Lower lobe of right lung (tissue), 2 donors: ENCODE measurements around the gene ADISSP. TPM values are rescaled to one million over a fixed set of nuclear protein-coding genes. Genes with fewer than 3 reads are reported as not detected.

Source experiments
- ATAC-seq, 2 donors: fragments of 200-7000 bp; cut with Tn5 transposase; one replicate each; pipeline ENCODE4 v1.9.1; 2020 to 2022; ENCODE audit warnings: mild to moderate bottlenecking in 2 of 2, moderate library complexity in 2 of 2
- DNase-seq: peaks from one replicate; pipeline ENCODE4 v3.0.0-alpha.2; 2020
- H3K27ac ChIP-seq: fragments of 200-600 bp; one replicate; pipeline ENCODE4 v1.8.0; 2022
- H3K27me3 ChIP-seq: fragments of 200-600 bp; one replicate; pipeline ENCODE4 v1.8.0; 2022; ENCODE audit warnings: low read depth
- H3K36me3 ChIP-seq: fragments of 200-600 bp; one replicate; pipeline ENCODE4 v1.8.0; 2022; ENCODE audit warnings: mild to moderate bottlenecking
- H3K4me1 ChIP-seq: fragments of 200-600 bp; one replicate; pipeline ENCODE4 v1.8.0; 2022
- H3K4me3 ChIP-seq: fragments of 200-600 bp; one replicate; pipeline ENCODE4 v1.8.0; 2022; ENCODE audit warnings: mild to moderate bottlenecking
- H3K9me3 ChIP-seq: fragments of 200-600 bp; one replicate; pipeline ENCODE4 v1.8.0; 2022
- CTCF ChIP-seq: fragments of 200-600 bp; IDR thresholded peaks from one replicate; pipeline ENCODE4 v1.8.0; 2022; ENCODE audit warnings: antibody characterized with exemption, mild to moderate bottlenecking
- intact Hi-C: fragments of 100-400 bp; cut with DNase I; formaldehyde crosslinking; loops from one replicate; pipeline ENCODE4 v1.11.0; 2022
- total RNA-seq: library from RNA; stranded (reverse); fragmentation: NEBNext Ultra II Directional; extraction: Animal tissue kit (Norgen Biotek cat#: 25700); gene quantifications from one replicate; pipeline ENCODE4 v1.2.1, GENCODE V29; 2021
- donor health status: DM: no; HTN: yes; CAD: no; lungs with severe emphysema.

ADISSP gene
- total RNA-seq, 1 donor from 2014 or later = 33.2 TPM

GRCh38 chr20:3732327-3733118 lies 35.0 kb downstream of the ADISSP start, which contains the start of gene HSPA12B:
Gene HSPA12B (plus strand): TSS chr20:3732685. CDS start chr20:3738675, 5,990 bp downstream.
- no peak for DNase-seq
- intact Hi-C loops = no loop called here

GRCh38 chr20:3731944-3732326 lies 35.6 kb downstream of the ADISSP start:
- Histone ChIP-seq H3K27ac (peak overlapping the region; percentile 73), H3K4me1 (peaks cover 60% of the 10 kb centered on the region), H3K9me3 (no peaks in the 10 kb centered on the region), H3K4me3 (no peak overlapping the region), H3K27me3 (peaks cover 22% of the 10 kb centered on the region), H3K36me3 (peaks cover 4% of the 10 kb centered on the region)
- intact Hi-C loops = no loop called here
- DNase-seq = no peak
- TF ChIP-seq CTCF = no peak
- ATAC-seq = peak in 1 of 2 donors; percentile 5

More at GRCh38 chr20:3732327-3733118, 35.0 kb downstream of the ADISSP start, which contains the start of gene HSPA12B:
- peaks cover 4% of the 10 kb centered on the region for H3K36me3 ChIP-seq
- H3K27me3 ChIP-seq = peaks cover 22% of the 10 kb centered on the region
- H3K9me3 ChIP-seq = no peaks in the 10 kb centered on the region
- peaks cover 66% of the 10 kb centered on the region for H3K4me1 ChIP-seq
- H3K4me3 ChIP-seq = peak within 1 kb of the TSS; percentile 62
- peak within 1 kb of the TSS; percentile 79 for H3K27ac ChIP-seq
- ATAC-seq = peak in 1 of 2 donors; percentile 13
- no peak for TF ChIP-seq CTCF

GRCh38 chr20:3730803-3731672 lies 36.5 kb downstream of the ADISSP start:
- no peak overlapping the region for H3K27ac ChIP-seq
- H3K4me3 ChIP-seq = no peak overlapping the region
- DNase-seq (no peak), ATAC-seq (no peak)
- no peaks in the 10 kb centered on the region for H3K9me3 ChIP-seq
- intact Hi-C loops = no loop called here
- peaks cover 52% of the 10 kb centered on the region for H3K4me1 ChIP-seq
- no peak for TF ChIP-seq CTCF
- peaks cover 27% of the 10 kb centered on the region for H3K27me3 ChIP-seq
- H3K36me3 ChIP-seq = peaks cover under 1% of the 10 kb centered on the region

GRCh38 chr20:3729811-3730540 lies 37.6 kb downstream of the ADISSP start:
- H3K36me3 ChIP-seq = no peaks in the 10 kb centered on the region
- no peak overlapping the region for H3K4me3 ChIP-seq
- no peak for TF ChIP-seq CTCF
- intact Hi-C loops = no loop called here
- ATAC-seq (no peak), DNase-seq (no peak)
- H3K27ac ChIP-seq = no peak overlapping the region
- H3K4me1 ChIP-seq = peaks cover 42% of the 10 kb centered on the region
- H3K9me3 ChIP-seq = no peaks in the 10 kb centered on the region
- H3K27me3 ChIP-seq = peaks cover 27% of the 10 kb centered on the region

GRCh38 chr20:3729378-3729777 lies 38.2 kb downstream of the ADISSP start:
- no peak overlapping the region for H3K27ac ChIP-seq
- no peaks in the 10 kb centered on the region for H3K36me3 ChIP-seq
- DNase-seq = no peak
- H3K9me3 ChIP-seq = no peaks in the 10 kb centered on the region
- intact Hi-C loops = no loop called here
- no peak overlapping the region for H3K4me3 ChIP-seq
- no peak for ATAC-seq
- H3K4me1 ChIP-seq = peaks cover 37% of the 10 kb centered on the region
- no peak for TF ChIP-seq CTCF
- peaks cover 27% of the 10 kb centered on the region for H3K27me3 ChIP-seq
